ENCODE data around the gene IFI6. TPM values are rescaled to one million over a fixed set of nuclear protein-coding genes. Genes with fewer than 3 reads are reported as not detected.
"Not testable (repeated sequence)": the region's sequence is repeated elsewhere in the genome, so short reads cannot be mapped to it uniquely, and the experiment has no call there.

Gene IFI6
- total RNA-seq: 100 to 1,000 TPM; 271 to 272 TPM

GRCh38 chr1:27671964-27672749 is at the start of gene IFI6:
TSS of gene IFI6 (minus strand) at chr1:27672192. CDS start at chr1:27669314, 2,878 bp downstream.
- ChIA-PET POLR2A (interaction anchor here (0.7 to 3.0 kb wide), 5 partner anchors 10 to 158 kb away, joined by 3 to 19 read pairs (median 6); partner anchors contain the start of genes FAM76A, PPP1R8 and STX12), CTCF (interaction anchor here (0.6 to 4.1 kb wide), 16 partner anchors 10 to 372 kb away, joined by 3 to 83 read pairs (median 4); partner anchors contain the start of genes AHDC1, FAM76A and STX12)
- H3K36me3 Mint-ChIP-seq (ENCODE audit: low read depth): peaks cover 29% of the 10 kb centered on the region
- peak; percentile 95 for ATAC-seq
- no peaks in the 10 kb centered on the region for H3K27me3 Mint-ChIP-seq (ENCODE audit: low read depth)
- peak; percentile 89 for DNase-seq
- no peaks in the 10 kb centered on the region for H3K9me3 Mint-ChIP-seq (ENCODE audit: insufficient read depth)
- peaks cover 45% of the 10 kb centered on the region for H3K4me1 Mint-ChIP-seq (ENCODE audit: low read depth)
- peak within 1 kb of the TSS; percentile 97 for H3K4me3 Mint-ChIP-seq
- peak within 1 kb of the TSS; percentile 96 for H3K27ac Mint-ChIP-seq

- Mint-ChIP-seq H3K27ac (no peak overlapping the region), H3K9me3 (ENCODE audit: insufficient read depth) (peaks cover 5% of the 10 kb centered on the region), H3K36me3 (ENCODE audit: low read depth) (peaks cover 3% of the 10 kb centered on the region), H3K4me1 (ENCODE audit: low read depth) (peaks cover 1% of the 10 kb centered on the region), H3K4me3 (no peak overlapping the region), H3K27me3 (ENCODE audit: low read depth) (peaks cover 23% of the 10 kb centered on the region)
- ChIA-PET POLR2A (interaction anchor here (0.7 to 1.2 kb wide), 2 partner anchors 52 to 125 kb away, joined by 3 to 4 read pairs; no protein-coding TSS in a partner anchor), CTCF (interaction anchor here (0.9 to 2.0 kb wide), 9 partner anchors 17 to 163 kb away, joined by 3 to 14 read pairs (median 3); no protein-coding TSS in a partner anchor)
- no peak for DNase-seq
- ATAC-seq: peak; percentile 44
Measured at GRCh38 chr1:27719286-27720251, 47.6 kb upstream of the IFI6 start.

- H3K9me3 Mint-ChIP-seq (ENCODE audit: insufficient read depth): peaks cover 5% of the 10 kb centered on the region
- ATAC-seq: no peak
Measured at GRCh38 chr1:27716262-27716895, 44.4 kb upstream of the IFI6 start.

GRCh38 chr1:27713869-27714513 is 42.0 kb upstream of the IFI6 start:
- peaks cover 5% of the 10 kb centered on the region for H3K9me3 Mint-ChIP-seq (ENCODE audit: insufficient read depth)
- H3K4me1 Mint-ChIP-seq (ENCODE audit: low read depth): peaks cover 10% of the 10 kb centered on the region
- peaks cover 3% of the 10 kb centered on the region for H3K36me3 Mint-ChIP-seq (ENCODE audit: low read depth)
- H3K27me3 Mint-ChIP-seq (ENCODE audit: low read depth): peaks cover 13% of the 10 kb centered on the region
- ChIA-PET CTCF (interaction anchor here (2.0 kb wide), 1 partner anchor 21 kb away, joined by 4 read pairs; no protein-coding TSS in a partner anchor), POLR2A (no interaction called here)
- H3K27ac Mint-ChIP-seq: no peak overlapping the region
- H3K4me3 Mint-ChIP-seq: no peak overlapping the region
- DNase-seq (no peak), ATAC-seq (no peak)

More at GRCh38 chr1:27716262-27716895, 44.4 kb upstream of the IFI6 start:
- Mint-ChIP-seq H3K27me3 (ENCODE audit: low read depth) (peaks cover 23% of the 10 kb centered on the region), H3K4me3 (no peak overlapping the region), H3K27ac (no peak overlapping the region), H3K4me1 (ENCODE audit: low read depth) (peaks cover 10% of the 10 kb centered on the region), H3K36me3 (ENCODE audit: low read depth) (peaks cover 3% of the 10 kb centered on the region)
- ChIA-PET POLR2A (no interaction called here), CTCF (no interaction called here)
- no peak for DNase-seq

GRCh38 chr1:27713139-27713725 is 41.2 kb upstream of the IFI6 start:
- ChIA-PET CTCF (interaction anchor here (2.0 kb wide), 1 partner anchor 20 kb away, joined by 4 read pairs; no protein-coding TSS in a partner anchor), POLR2A (interaction anchor here (0.6 kb wide), 1 partner anchor 15 kb away, joined by 3 read pairs; no protein-coding TSS in a partner anchor)
- peaks cover 5% of the 10 kb centered on the region for H3K9me3 Mint-ChIP-seq (ENCODE audit: insufficient read depth)
- no peak overlapping the region for H3K4me3 Mint-ChIP-seq
- H3K36me3 Mint-ChIP-seq (ENCODE audit: low read depth): peaks cover 3% of the 10 kb centered on the region
- DNase-seq (no peak), ATAC-seq (no peak)
- peaks cover 13% of the 10 kb centered on the region for H3K27me3 Mint-ChIP-seq (ENCODE audit: low read depth)
- no peak overlapping the region for H3K27ac Mint-ChIP-seq
- H3K4me1 Mint-ChIP-seq (ENCODE audit: low read depth): peaks cover 10% of the 10 kb centered on the region

- H3K27ac Mint-ChIP-seq: no peak overlapping the region
- POLR2A ChIA-PET: no interaction called here
- peaks cover 10% of the 10 kb centered on the region for H3K4me1 Mint-ChIP-seq (ENCODE audit: low read depth)
- CTCF ChIA-PET: no interaction called here
- no peaks in the 10 kb centered on the region for H3K9me3 Mint-ChIP-seq (ENCODE audit: insufficient read depth)
- no peaks in the 10 kb centered on the region for H3K36me3 Mint-ChIP-seq (ENCODE audit: low read depth)
- no peak overlapping the region for H3K4me3 Mint-ChIP-seq
- DNase-seq: no peak
- peaks cover 3% of the 10 kb centered on the region for H3K27me3 Mint-ChIP-seq (ENCODE audit: low read depth)
- ATAC-seq: no peak
Measured at GRCh38 chr1:27710574-27710973, 38.6 kb upstream of the IFI6 start.

GRCh38 chr1:27705545-27705944 is 33.6 kb upstream of the IFI6 start:
- DNase-seq (no peak), ATAC-seq (no peak)
- H3K27ac Mint-ChIP-seq: no peak overlapping the region
- peaks cover 8% of the 10 kb centered on the region for H3K36me3 Mint-ChIP-seq (ENCODE audit: low read depth)
- no peak overlapping the region for H3K4me3 Mint-ChIP-seq
- POLR2A ChIA-PET: no interaction called here
- CTCF ChIA-PET: no interaction called here
- peaks cover 2% of the 10 kb centered on the region for H3K4me1 Mint-ChIP-seq (ENCODE audit: low read depth)
- H3K9me3 Mint-ChIP-seq (ENCODE audit: insufficient read depth): peaks cover 8% of the 10 kb centered on the region
- peaks cover 8% of the 10 kb centered on the region for H3K27me3 Mint-ChIP-seq (ENCODE audit: low read depth)

GRCh38 chr1:27704958-27705357 is 33.0 kb upstream of the IFI6 start:
- Mint-ChIP-seq H3K4me3 (no peak overlapping the region), H3K9me3 (ENCODE audit: insufficient read depth) (peaks cover 8% of the 10 kb centered on the region), H3K27ac (no peak overlapping the region), H3K36me3 (ENCODE audit: low read depth) (peaks cover 8% of the 10 kb centered on the region), H3K27me3 (ENCODE audit: low read depth) (peaks cover 8% of the 10 kb centered on the region), H3K4me1 (ENCODE audit: low read depth) (peaks cover 2% of the 10 kb centered on the region)
- ChIA-PET CTCF (no interaction called here), POLR2A (no interaction called here)
- no peak for DNase-seq
- no peak for ATAC-seq

GRCh38 chr1:27696835-27697234 is 24.8 kb upstream of the IFI6 start:
- H3K9me3 Mint-ChIP-seq (ENCODE audit: insufficient read depth); CTCF ChIA-PET; ATAC-seq: not testable (repeated sequence)

GRCh38 chr1:27690183-27690582 is 18.2 kb upstream of the IFI6 start:
- Mint-ChIP-seq H3K27me3 (ENCODE audit: low read depth) (peaks cover 15% of the 10 kb centered on the region), H3K4me1 (ENCODE audit: low read depth) (peaks cover 7% of the 10 kb centered on the region), H3K36me3 (ENCODE audit: low read depth) (peaks cover 4% of the 10 kb centered on the region), H3K9me3 (ENCODE audit: insufficient read depth) (peaks cover 6% of the 10 kb centered on the region), H3K4me3 (no peak overlapping the region), H3K27ac (no peak overlapping the region)
- DNase-seq (no peak), ATAC-seq (no peak)
- ChIA-PET POLR2A (no interaction called here), CTCF (no interaction called here)

More at GRCh38 chr1:27696835-27697234, 24.8 kb upstream of the IFI6 start:
- H3K27ac Mint-ChIP-seq; H3K27me3 Mint-ChIP-seq (ENCODE audit: low read depth); H3K36me3 Mint-ChIP-seq (ENCODE audit: low read depth); H3K4me1 Mint-ChIP-seq (ENCODE audit: low read depth); DNase-seq; POLR2A ChIA-PET; H3K4me3 Mint-ChIP-seq: not testable (repeated sequence)
